ENCODE data around the gene COL23A1.

- TF ChIP-seq EZH2 (IDR thresholded peaks at IDR 0.05; ENCODE audit: low read length, unreplicated experiment) = no peak
- no peak for TF ChIP-seq CTCF (conservative IDR thresholded peaks at IDR 0.05; ENCODE audit: low read depth, low read length)
- no peak for TF ChIP-seq EZH2phosphoT487 (IDR thresholded peaks at IDR 0.05; ENCODE audit: borderline replicate concordance, low read length)
Measured at GRCh38 chr5:178389796-178390195, 200.4 kb downstream of the COL23A1 start.

Measured in PC-3 (cell line).